Brain microvascular endothelial cell (primary cell): Measurements from ENCODE around the gene ZNF862.

ENCODE experiments used
- DNase-seq: peaks from one replicate; pipeline ENCODE4 v3.0.0-alpha.2; 2020
- H3K27ac ChIP-seq: fragments of 250-450 bp; sonication (Bioruptor Pico); 2 replicates; pipeline ENCODE4 v1.5.1; 2020; ENCODE audit warnings: mild to moderate bottlenecking, moderate library complexity
- H3K27me3 ChIP-seq: fragments of 250-450 bp; sonication (Bioruptor Pico); replicated peaks from 2 replicates; pipeline ENCODE4 v1.5.1; 2020; ENCODE audit warnings: mild to moderate bottlenecking
- H3K36me3 ChIP-seq: fragments of 250-450 bp; sonication (Bioruptor Pico); replicated peaks from 2 replicates; pipeline ENCODE4 v1.5.1; 2020; ENCODE audit warnings: mild to moderate bottlenecking
- H3K4me3 ChIP-seq: 2 replicates; pipeline ENCODE4 v1.5.1; 2011; ENCODE audit warnings: low read depth, mild to moderate bottlenecking, control low read depth, low read length, moderate library complexity
- CTCF ChIP-seq: IDR thresholded peaks from 2 replicates; pipeline ENCODE4 v1.5.1; 2011; ENCODE audit warnings: low read depth, mild to moderate bottlenecking, moderate library complexity, low read length, control low read depth, inconsistent platforms; ENCODE audit errors: missing control alignments
- in situ Hi-C: cut with HindIII; loops from 2 replicates; pipeline ENCODE4 v1.10.0; 2017; ENCODE audit warnings: low sequenced_read_pairs, low pct_ligation_motif_present

The ZNF862 gene

GRCh38 chr7:149792220-149792595 lies 46.0 kb upstream of the ZNF862 start:
- H3K27ac ChIP-seq, result no peak overlapping the region
- H3K27me3 ChIP-seq, result peaks cover 44% of the 10 kb centered on the region
- no peaks in the 10 kb centered on the region for H3K36me3 ChIP-seq
- no peak for TF ChIP-seq CTCF
- H3K4me3 ChIP-seq, result no peak overlapping the region
- DNase-seq, result no peak
- in situ Hi-C loops, result no loop called here

- in situ Hi-C loops, result no loop called here
- H3K27me3 ChIP-seq, result peaks cover 35% of the 10 kb centered on the region
- TF ChIP-seq CTCF, result no peak
Observed at GRCh38 chr7:149793261-149793660, 44.9 kb upstream of the ZNF862 start.

GRCh38 chr7:149794661-149795060 lies 43.5 kb upstream of the ZNF862 start:
- Histone ChIP-seq H3K4me3 (no peak overlapping the region), H3K36me3 (no peaks in the 10 kb centered on the region), H3K27ac (no peak overlapping the region), H3K27me3 (peaks cover 21% of the 10 kb centered on the region)
- DNase-seq, result no peak
- in situ Hi-C loops, result no loop called here
- no peak for TF ChIP-seq CTCF

More at GRCh38 chr7:149793261-149793660, 44.9 kb upstream of the ZNF862 start:
- DNase-seq, result no peak
- H3K4me3 ChIP-seq, result no peak overlapping the region
- no peak overlapping the region for H3K27ac ChIP-seq
- no peaks in the 10 kb centered on the region for H3K36me3 ChIP-seq

- H3K4me3 ChIP-seq, result no peak overlapping the region
- H3K36me3 ChIP-seq, result no peaks in the 10 kb centered on the region
- in situ Hi-C loops, result no loop called here
- DNase-seq, result no peak
- H3K27ac ChIP-seq, result no peak overlapping the region
- no peak for TF ChIP-seq CTCF
- peaks cover 16% of the 10 kb centered on the region for H3K27me3 ChIP-seq
Observed at GRCh38 chr7:149795126-149795525, 43.0 kb upstream of the ZNF862 start.

- in situ Hi-C loops, result no loop called here
- no peaks in the 10 kb centered on the region for H3K36me3 ChIP-seq
- TF ChIP-seq CTCF, result no peak
- no peak overlapping the region for H3K27ac ChIP-seq
- H3K27me3 ChIP-seq, result peaks cover 8% of the 10 kb centered on the region
- DNase-seq, result no peak
- no peak overlapping the region for H3K4me3 ChIP-seq
Observed at GRCh38 chr7:149796287-149796860, 41.8 kb upstream of the ZNF862 start.

- in situ Hi-C loops, result no loop called here
- no peak overlapping the region for H3K27ac ChIP-seq
Observed at GRCh38 chr7:149797771-149798170, 40.4 kb upstream of the ZNF862 start.

More at GRCh38 chr7:149797771-149798170, 40.4 kb upstream of the ZNF862 start:
- no peak for DNase-seq
- Histone ChIP-seq H3K36me3 (no peaks in the 10 kb centered on the region), H3K4me3 (no peak overlapping the region), H3K27me3 (peaks cover 8% of the 10 kb centered on the region)
- no peak for TF ChIP-seq CTCF
